GM20000 (cell line): ENCODE results near the gene EVI5L.
"Not testable (repeated sequence)": the region's sequence is repeated elsewhere in the genome, so short reads cannot be mapped to it uniquely, and the experiment has no call there.

Source experiments
- DNase-seq: peaks from one replicate; pipeline ENCODE4 v3.0.0; 2012; ENCODE audit warnings: low spot score
- TF ChIP-seq, protein P1 (sequence below): IDR thresholded peaks from 2 replicates; pipeline ENCODE4 v1.5.1; 2012; ENCODE audit warnings: mild to moderate bottlenecking, control low read depth; ENCODE audit errors: extremely low read depth, missing control alignments

EVI5L gene

DNA sequence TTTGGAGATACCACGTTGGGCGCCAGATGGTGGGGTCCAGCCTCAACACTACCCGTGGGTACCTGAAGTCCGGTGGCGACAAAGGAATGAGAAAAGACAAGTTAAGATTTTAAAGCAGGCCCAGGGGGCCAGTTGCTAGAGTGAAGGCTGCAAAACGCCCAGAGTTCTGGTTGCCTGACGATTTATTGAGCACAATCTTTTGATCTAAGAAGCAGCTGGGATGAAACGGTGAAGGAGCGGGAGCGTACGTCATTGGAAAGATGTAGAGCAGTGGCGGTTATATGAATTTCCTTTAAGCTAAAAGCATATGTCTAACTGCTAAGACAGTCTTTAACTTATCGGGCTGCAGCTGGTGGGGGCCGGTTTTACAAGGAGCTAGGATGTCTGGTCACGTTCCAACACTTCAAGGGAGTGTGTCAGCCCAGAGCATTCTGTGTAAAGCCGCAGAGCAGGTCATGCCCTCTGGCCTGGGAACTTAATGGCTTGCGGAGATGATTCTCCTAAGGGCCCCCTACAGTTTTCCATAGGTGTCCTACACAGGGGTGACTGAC lies 28.9 kb upstream of the EVI5L start:
- TF ChIP-seq, protein P1, sequence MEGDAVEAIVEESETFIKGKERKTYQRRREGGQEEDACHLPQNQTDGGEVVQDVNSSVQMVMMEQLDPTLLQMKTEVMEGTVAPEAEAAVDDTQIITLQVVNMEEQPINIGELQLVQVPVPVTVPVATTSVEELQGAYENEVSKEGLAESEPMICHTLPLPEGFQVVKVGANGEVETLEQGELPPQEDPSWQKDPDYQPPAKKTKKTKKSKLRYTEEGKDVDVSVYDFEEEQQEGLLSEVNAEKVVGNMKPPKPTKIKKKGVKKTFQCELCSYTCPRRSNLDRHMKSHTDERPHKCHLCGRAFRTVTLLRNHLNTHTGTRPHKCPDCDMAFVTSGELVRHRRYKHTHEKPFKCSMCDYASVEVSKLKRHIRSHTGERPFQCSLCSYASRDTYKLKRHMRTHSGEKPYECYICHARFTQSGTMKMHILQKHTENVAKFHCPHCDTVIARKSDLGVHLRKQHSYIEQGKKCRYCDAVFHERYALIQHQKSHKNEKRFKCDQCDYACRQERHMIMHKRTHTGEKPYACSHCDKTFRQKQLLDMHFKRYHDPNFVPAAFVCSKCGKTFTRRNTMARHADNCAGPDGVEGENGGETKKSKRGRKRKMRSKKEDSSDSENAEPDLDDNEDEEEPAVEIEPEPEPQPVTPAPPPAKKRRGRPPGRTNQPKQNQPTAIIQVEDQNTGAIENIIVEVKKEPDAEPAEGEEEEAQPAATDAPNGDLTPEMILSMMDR, result no peak
- DNase-seq, result no peak

DNA sequence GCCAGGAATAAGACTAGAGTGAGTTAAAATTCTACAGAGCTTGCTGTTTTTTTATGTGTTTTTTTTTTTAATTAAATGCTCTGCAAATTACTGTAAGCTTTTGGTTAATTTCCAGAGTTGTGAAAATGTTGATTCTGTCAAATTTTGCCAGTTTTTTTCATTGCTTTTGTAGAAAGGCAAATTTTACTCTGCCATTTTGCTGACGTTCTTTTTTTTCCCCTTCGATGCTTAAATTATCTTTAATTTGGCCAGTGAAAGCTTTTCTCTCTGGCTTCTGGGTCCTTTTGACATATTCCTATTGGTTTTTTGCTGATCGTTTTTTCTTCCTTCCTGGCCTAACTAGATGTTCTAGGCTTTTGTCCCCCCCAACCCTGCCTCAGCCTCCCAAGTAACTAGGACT lies 23.8 kb upstream of the EVI5L start:
- TF ChIP-seq, protein P1, result no peak
- DNase-seq, result no peak

DNA sequence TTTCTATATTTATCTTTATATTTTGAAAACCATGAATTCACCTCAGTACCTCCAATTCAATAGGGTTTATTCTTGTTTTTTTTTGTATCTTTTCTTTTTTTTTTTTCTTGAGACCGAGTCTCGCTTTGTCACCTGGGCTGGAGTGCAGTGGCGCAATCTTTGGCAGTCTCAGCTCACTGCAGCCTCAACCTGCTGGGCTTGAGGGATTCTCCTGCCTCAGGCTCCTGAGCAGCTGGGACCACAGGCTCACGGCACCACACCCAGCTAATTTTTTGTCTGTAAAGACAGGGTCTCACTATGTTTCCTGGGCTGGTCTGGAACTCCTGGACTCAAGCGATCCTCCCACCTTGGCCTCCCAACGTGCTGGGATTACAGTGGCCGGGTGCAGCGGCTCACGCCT lies 23.1 kb upstream of the EVI5L start:
- TF ChIP-seq, protein P1, result no peak
- no peak for DNase-seq

DNA sequence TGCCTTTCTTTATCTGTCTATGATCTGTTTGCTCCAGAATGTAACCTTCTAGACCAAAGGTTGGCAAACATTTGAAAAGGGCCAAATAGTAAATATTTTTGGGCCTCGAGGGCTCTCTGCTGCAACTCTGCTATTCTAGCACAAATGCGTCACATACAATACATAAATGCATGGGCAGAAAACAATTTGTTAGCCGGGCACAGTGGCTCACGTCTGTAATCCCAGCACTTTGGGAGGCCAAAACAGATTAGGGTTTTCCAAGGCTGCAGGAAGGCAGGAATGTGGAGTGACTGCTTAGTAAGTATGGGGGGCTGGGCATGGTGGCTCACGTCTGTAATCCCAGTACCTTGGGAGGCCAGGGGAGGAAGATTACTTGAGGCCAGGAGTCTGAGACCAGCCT lies 21.9 kb upstream of the EVI5L start:
- TF ChIP-seq, protein P1, result no peak
- no peak for DNase-seq

DNA sequence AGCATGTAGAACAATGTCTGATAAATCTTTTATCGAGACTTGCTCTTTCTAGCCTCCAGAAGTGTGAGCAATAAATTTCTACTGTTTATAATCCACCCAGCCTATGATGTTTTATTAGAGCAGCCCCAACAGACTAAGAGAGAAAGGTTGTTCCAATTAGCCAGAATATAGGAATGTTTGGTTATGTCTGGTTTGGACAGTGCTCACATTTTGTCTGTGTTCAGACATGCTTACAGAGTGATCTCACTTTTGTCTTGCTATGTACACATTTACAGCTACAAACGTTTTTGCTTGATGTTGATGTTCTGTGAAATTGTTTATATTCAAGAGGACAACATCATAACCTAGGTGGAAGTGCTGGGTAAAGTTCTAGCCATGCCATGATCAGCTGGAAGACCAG lies 18.0 kb upstream of the EVI5L start:
- TF ChIP-seq, protein P1, result no peak
- DNase-seq, result no peak

DNA sequence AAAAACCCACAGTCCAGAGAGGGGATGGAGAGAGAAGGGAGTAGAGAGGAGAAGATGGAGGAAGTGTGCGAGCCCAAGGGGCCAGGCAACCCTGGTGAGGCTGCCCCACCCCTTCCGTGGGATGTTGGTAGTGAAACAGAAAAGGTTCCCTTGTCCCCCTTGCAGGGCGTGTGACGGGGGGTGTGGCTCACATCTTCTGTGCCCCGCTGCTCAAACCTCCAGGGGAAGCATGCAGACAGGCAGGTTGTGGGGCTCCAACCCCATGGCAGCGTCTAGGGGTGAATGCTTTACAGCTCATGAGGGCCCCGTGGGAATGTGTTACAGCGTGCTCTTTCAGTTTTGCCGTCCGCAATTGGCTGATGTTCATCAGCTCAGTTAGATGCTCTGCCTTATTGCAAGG lies 14.7 kb upstream of the EVI5L start:
- no peak for DNase-seq
- TF ChIP-seq, protein P1, result no peak

DNA sequence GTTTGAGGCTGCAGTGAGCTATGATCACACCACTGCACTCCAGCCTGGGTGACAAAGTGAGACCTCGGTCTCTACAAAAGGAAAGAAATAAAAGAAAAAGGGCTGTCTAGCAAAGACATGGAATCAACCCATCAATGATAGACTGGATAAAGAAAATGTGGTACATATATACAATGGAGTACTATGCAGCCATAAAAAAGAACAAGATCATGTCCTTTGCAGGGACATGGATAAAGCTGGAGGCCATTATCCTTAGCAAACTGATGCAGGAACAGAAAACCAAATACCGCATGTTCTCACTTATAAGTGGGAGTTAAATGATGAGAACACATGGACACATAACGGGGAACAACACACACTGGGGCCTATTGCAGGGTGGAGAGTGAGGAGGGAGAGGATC lies 14.0 kb upstream of the EVI5L start:
- DNase-seq, result not testable (repeated sequence)

DNA sequence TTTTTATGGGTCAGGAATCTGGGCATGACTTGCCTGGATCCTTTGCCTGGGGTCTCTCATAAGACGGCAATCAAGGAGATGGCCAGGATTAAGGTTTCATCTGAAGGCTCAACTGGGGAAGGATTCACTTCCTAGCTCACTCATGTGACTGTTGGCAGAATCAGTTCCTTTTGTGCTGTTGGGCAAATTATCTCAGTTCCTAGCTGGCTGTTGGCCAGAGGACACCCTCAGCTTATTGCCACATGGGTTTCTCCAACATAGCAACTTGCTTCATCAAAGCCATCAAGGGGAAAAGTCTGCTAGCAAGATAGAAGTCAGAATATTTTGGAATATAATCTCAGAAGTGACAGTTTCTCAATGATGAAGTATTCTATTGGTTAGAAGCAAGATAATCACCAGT lies 12.2 kb upstream of the EVI5L start:
- no peak for DNase-seq
- TF ChIP-seq, protein P1, result no peak
